KMS-11 (cell line): ENCODE measurements around the gene LAT.

Experiments
- H2AFZ ChIP-seq: fragments of 200-600 bp; sonication (generic); 2 replicates; pipeline ENCODE4 v1.6.1; 2016; ENCODE audit warnings: antibody characterized with exemption, mixed run types, low read depth
- H3K27ac ChIP-seq: fragments of 200-600 bp; sonication (generic); 2 replicates; pipeline ENCODE4 v1.6.1; 2016; ENCODE audit warnings: mild to moderate bottlenecking, mixed run types
- H3K27me3 ChIP-seq: fragments of 200-600 bp; sonication (generic); 2 replicates; pipeline ENCODE4 v1.6.1; 2017; ENCODE audit warnings: mild to moderate bottlenecking, low read depth, mixed run types, moderate library complexity; ENCODE audit not compliant: insufficient read depth
- H3K36me3 ChIP-seq: fragments of 200-600 bp; sonication (generic); 2 replicates; pipeline ENCODE4 v1.6.1; 2017; ENCODE audit warnings: mild to moderate bottlenecking, mixed run types; ENCODE audit not compliant: insufficient read depth
- H3K4me1 ChIP-seq: fragments of 200-600 bp; sonication (generic); 2 replicates; pipeline ENCODE4 v1.6.1; 2016; ENCODE audit warnings: mild to moderate bottlenecking, low read depth, mixed run types; ENCODE audit not compliant: poor library complexity, severe bottlenecking
- H3K4me2 ChIP-seq: fragments of 200-600 bp; sonication (generic); 2 replicates; pipeline ENCODE4 v1.7.0; 2016; ENCODE audit warnings: mild to moderate bottlenecking, mixed run types
- H3K4me3 ChIP-seq: fragments of 200-600 bp; sonication (generic); IDR thresholded peaks from 2 replicates; pipeline ENCODE4 v1.6.1; 2017; ENCODE audit warnings: low read depth, low read length, mixed read lengths; ENCODE audit not compliant: insufficient read depth
- H3K79me2 ChIP-seq: fragments of 200-600 bp; sonication (generic); 2 replicates; pipeline ENCODE4 v1.6.1; 2016; ENCODE audit warnings: low read depth, mixed run types; ENCODE audit not compliant: insufficient read depth
- H3K9ac ChIP-seq: fragments of 200-600 bp; sonication (generic); 2 replicates; pipeline ENCODE4 v1.6.1; 2016; ENCODE audit warnings: mild to moderate bottlenecking, mixed run types
- H4K20me1 ChIP-seq: fragments of 200-600 bp; sonication (generic); 2 replicates; pipeline ENCODE4 v1.6.1; 2016; ENCODE audit warnings: mild to moderate bottlenecking, mixed run types; ENCODE audit not compliant: insufficient read depth
- CTCF ChIP-seq: fragments of 200-600 bp; sonication (generic); conservative IDR thresholded peaks from 2 replicates; pipeline ENCODE4 v1.6.1; 2017; ENCODE audit warnings: low read depth, mild to moderate bottlenecking, antibody characterized with exemption, low read length, moderate library complexity, mixed read lengths

Gene LAT

GRCh38 chr16:28984619-28985135, at the start of gene LAT:
Gene LAT, plus strand, starts transcription at chr16:28985052. Its CDS starts 366 bp downstream, at chr16:28985418.
- H4K20me1 ChIP-seq: no peaks in the 10 kb centered on the region
- peak within 1 kb of the TSS; percentile 97 for H2AFZ ChIP-seq
- peak within 1 kb of the TSS; percentile 100 for H3K4me2 ChIP-seq
- H3K79me2 ChIP-seq: no peaks in the 10 kb centered on the region; the same call in 1 of the 2 replicates
- no peak for TF ChIP-seq CTCF
- H3K9ac ChIP-seq: peak within 1 kb of the TSS; percentile 69; the same call in 1 of the 2 replicates
- no peak within 1 kb of the TSS for H3K4me3 ChIP-seq
- H3K27me3 ChIP-seq: no peaks in the 10 kb centered on the region
- peak within 1 kb of the TSS; percentile 59 for H3K27ac ChIP-seq
- peaks cover 20% of the 10 kb centered on the region for H3K4me1 ChIP-seq
- H3K36me3 ChIP-seq: no peaks in the 10 kb centered on the region

- H3K4me2 ChIP-seq: peak overlapping the region; percentile 53
- H3K4me1 ChIP-seq: peaks cover 19% of the 10 kb centered on the region
- H3K79me2 ChIP-seq: no peaks in the 10 kb centered on the region
- H3K36me3 ChIP-seq: no peaks in the 10 kb centered on the region
- no peak overlapping the region for H3K4me3 ChIP-seq
- no peaks in the 10 kb centered on the region for H4K20me1 ChIP-seq
- no peak overlapping the region for H3K9ac ChIP-seq
- H3K27ac ChIP-seq: no peak overlapping the region
- no peak for TF ChIP-seq CTCF
- no peaks in the 10 kb centered on the region for H3K27me3 ChIP-seq
- H2AFZ ChIP-seq: no peak overlapping the region
These were observed 49.5 kb upstream of the LAT start for GRCh38 chr16:28935346-28935745.

- H3K4me3 ChIP-seq: no peak overlapping the region
- H3K27ac ChIP-seq: no peak overlapping the region
- H2AFZ ChIP-seq: peak overlapping the region; percentile 72
- H3K36me3 ChIP-seq: no peaks in the 10 kb centered on the region
- no peaks in the 10 kb centered on the region for H3K79me2 ChIP-seq
- no peak for TF ChIP-seq CTCF
- H3K4me1 ChIP-seq: peaks cover 12% of the 10 kb centered on the region
- peak overlapping the region; percentile 28; the same call in 1 of the 2 replicates for H3K9ac ChIP-seq
- no peaks in the 10 kb centered on the region for H4K20me1 ChIP-seq
- peak overlapping the region; percentile 53 for H3K4me2 ChIP-seq
- H3K27me3 ChIP-seq: no peaks in the 10 kb centered on the region
These were observed 48.7 kb upstream of the LAT start for GRCh38 chr16:28935924-28936783.

GRCh38 chr16:28936784-28937155, 48.1 kb upstream of the LAT start:
- no peak overlapping the region for H3K27ac ChIP-seq
- H3K27me3 ChIP-seq: no peaks in the 10 kb centered on the region

More at GRCh38 chr16:28936784-28937155, 48.1 kb upstream of the LAT start:
- Histone ChIP-seq H3K36me3 (no peaks in the 10 kb centered on the region), H3K4me1 (peaks cover 12% of the 10 kb centered on the region), H3K9ac (no peak overlapping the region), H3K79me2 (no peaks in the 10 kb centered on the region), H2AFZ (peak overlapping the region; percentile 72), H3K4me2 (peak overlapping the region; percentile 53; the same call in 1 of the 2 replicates), H3K4me3 (no peak overlapping the region), H4K20me1 (no peaks in the 10 kb centered on the region)
- no peak for TF ChIP-seq CTCF
